ENCODE results near the gene RNF151.
"Not testable (repeated sequence)": the region's sequence is repeated elsewhere in the genome, so short reads cannot be mapped to it uniquely, and the experiment has no call there.

Gene RNF151

GRCh38 chr16:1939833-1940232 is 26.8 kb upstream of the RNF151 start:
- FAIRE-seq, result not testable (repeated sequence)

- no peak for FAIRE-seq
Measured at GRCh38 chr16:1940273-1941161, 26.1 kb upstream of the RNF151 start.

GRCh38 chr16:1941162-1942046 is 25.3 kb upstream of the RNF151 start:
- FAIRE-seq, result no peak

- FAIRE-seq, result no peak
Measured at GRCh38 chr16:1942047-1942809, 24.4 kb upstream of the RNF151 start.

- peak; percentile 98 for FAIRE-seq
Measured at GRCh38 chr16:1942810-1943726, 23.6 kb upstream of the RNF151 start, which contains the start of gene MSRB1. Gene MSRB1 (minus strand): TSS chr16:1943199. CDS start chr16:1943156, 43 bp downstream.

GRCh38 chr16:1944612-1945199 is 21.9 kb upstream of the RNF151 start:
- FAIRE-seq, result no peak

- FAIRE-seq, result no peak
Measured at GRCh38 chr16:1945559-1946391, 20.9 kb upstream of the RNF151 start.

- no peak for FAIRE-seq
Measured at GRCh38 chr16:1946495-1947368, 19.9 kb upstream of the RNF151 start.

- FAIRE-seq, result no peak
Measured at GRCh38 chr16:1947369-1947670, 19.3 kb upstream of the RNF151 start.

GRCh38 chr16:1949507-1949906 is 17.1 kb upstream of the RNF151 start:
- FAIRE-seq, result no peak

- FAIRE-seq, result no peak
Measured at GRCh38 chr16:1950047-1950446, 16.6 kb upstream of the RNF151 start.

- FAIRE-seq, result no peak
Measured at GRCh38 chr16:1950559-1950958, 16.1 kb upstream of the RNF151 start.

GRCh38 chr16:1953734-1954133 is 12.9 kb upstream of the RNF151 start:
- no peak for FAIRE-seq

- FAIRE-seq, result not testable (repeated sequence)
Measured at GRCh38 chr16:1957434-1958142, 9.1 kb upstream of the RNF151 start.

GRCh38 chr16:1958143-1958491 is 8.5 kb upstream of the RNF151 start:
- FAIRE-seq, result not testable (repeated sequence)

- FAIRE-seq, result no peak
Measured at GRCh38 chr16:1958715-1959268, 7.9 kb upstream of the RNF151 start.

- FAIRE-seq, result no peak
Measured at GRCh38 chr16:1959269-1960039, 7.2 kb upstream of the RNF151 start, which contains the start of gene NDUFB10. Gene NDUFB10 (plus strand): TSS chr16:1959538. CDS start chr16:1959625, 87 bp downstream.

All from G401.6 (cell line).